ENCODE results near the gene RNF223. TPM values are rescaled to one million over a fixed set of nuclear protein-coding genes. Genes with fewer than 3 reads are reported as not detected.

The RNF223 gene
- total and polyA plus RNA-seq, 2 of the 13 experiments (the other 11 are each of a cell fraction or from before 2014, with no cell fraction given): 0.03 TPM; not detected in 1

GRCh38 chr1:1058088-1058905 is 15.8 kb downstream of the RNF223 start (continued):
- 0 out of 2 replicates have a peak, but pooled peaks have one; percentile 24 for TF ChIP-seq ZNF441 (CRISPR knock-in tag; IDR thresholded peaks at IDR 0.05; ENCODE audit: borderline replicate concordance)
- peak; percentile 81 for TF ChIP-seq MED1 (CRISPR knock-in tag; IDR thresholded peaks at IDR 0.05)
- TF ChIP-seq ZNF34 (CRISPR knock-in tag; IDR thresholded peaks at IDR 0.05; ENCODE audit: borderline replicate concordance): 0 out of 2 replicates have a peak, but pooled peaks have one; percentile 24
- TF ChIP-seq GATAD1 (CRISPR knock-in tag; IDR thresholded peaks at IDR 0.05): peak; percentile 57
- TF ChIP-seq MEIS2 (CRISPR knock-in tag; IDR thresholded peaks at IDR 0.05): peak; percentile 52; the same call in 1 of the 2 replicates
- TF ChIP-seq POLR2G (IDR thresholded peaks at IDR 0.05; ENCODE audit: low read depth, low read length): peak; percentile 87
- peak; percentile 13 for TF ChIP-seq ZNF407 (CRISPR knock-in tag; IDR thresholded peaks at IDR 0.05; ENCODE audit: not compliant biosample characterization)
- no peak for TF ChIP-seq PLRG1 (conservative IDR thresholded peaks at IDR 0.05)
- TF ChIP-seq ZBTB4 (CRISPR knock-in tag; IDR thresholded peaks at IDR 0.05; ENCODE audit: borderline replicate concordance): peak; percentile 63; the same call in 1 of the 2 replicates
- TF ChIP-seq CREM (IDR thresholded peaks at IDR 0.05): no peak
- no peak for TF ChIP-seq CREM (CRISPR knock-in tag; IDR thresholded peaks at IDR 0.05)
- TF ChIP-seq ZNF564 (CRISPR knock-in tag; IDR thresholded peaks at IDR 0.05): 0 out of 2 replicates have a peak, but pooled peaks have one; percentile 54
- 0 out of 2 replicates have a peak, but pooled peaks have one; percentile 50 for TF ChIP-seq FOXC1 (CRISPR knock-in tag; IDR thresholded peaks at IDR 0.05; ENCODE audit: borderline replicate concordance)
- no peak for TF ChIP-seq SMARCC2 (IDR thresholded peaks at IDR 0.05)
- peak; percentile 69 for TF ChIP-seq GABPB1 (CRISPR knock-in tag; IDR thresholded peaks at IDR 0.05)
- TF ChIP-seq SIX1 (CRISPR knock-in tag; IDR thresholded peaks at IDR 0.05; ENCODE audit: borderline replicate concordance): no peak
- no peak for TF ChIP-seq ZBTB25 (CRISPR knock-in tag; IDR thresholded peaks at IDR 0.05)

Measured in HepG2 (cell line).